Measurements from ENCODE around the gene PLEKHN1.
"Not testable (repeated sequence)": the region's sequence is repeated elsewhere in the genome, so short reads cannot be mapped to it uniquely, and the experiment has no call there.

The PLEKHN1 gene

GRCh38 chr1:1006305-1007159 lies 40.2 kb downstream of the PLEKHN1 start:
- no peak for DNase-seq (ENCODE audit: low read depth, low spot score)

- not testable (repeated sequence) for DNase-seq (ENCODE audit: low read depth, low spot score)
Observed at GRCh38 chr1:1010131-1010530, 43.8 kb downstream of the PLEKHN1 start.

GRCh38 chr1:1011396-1011949 lies 45.2 kb downstream of the PLEKHN1 start:
- no peak for DNase-seq (ENCODE audit: low read depth, low spot score)

- DNase-seq (ENCODE audit: low read depth, low spot score): not testable (repeated sequence)
Observed at GRCh38 chr1:1012736-1013104, 46.4 kb downstream of the PLEKHN1 start.

GRCh38 chr1:1013105-1013921 lies 47.0 kb downstream of the PLEKHN1 start, which contains the start of gene ISG15:
Gene ISG15, plus strand, starts transcription at chr1:1013497. Its CDS starts 77 bp downstream, at chr1:1013574.
- DNase-seq (ENCODE audit: low read depth, low spot score): no peak

- no peak for DNase-seq (ENCODE audit: low read depth, low spot score)
Observed at GRCh38 chr1:1013922-1014648, 47.8 kb downstream of the PLEKHN1 start.

GRCh38 chr1:1014799-1015681 lies 48.8 kb downstream of the PLEKHN1 start:
- no peak for DNase-seq (ENCODE audit: low read depth, low spot score)

- not testable (repeated sequence) for DNase-seq (ENCODE audit: low read depth, low spot score)
Observed at GRCh38 chr1:1017397-1018320, 51.4 kb downstream of the PLEKHN1 start.

GRCh38 chr1:1018321-1018685 lies 52.0 kb downstream of the PLEKHN1 start:
- DNase-seq (ENCODE audit: low read depth, low spot score): not testable (repeated sequence)

GRCh38 chr1:1019122-1019999 lies 53.1 kb downstream of the PLEKHN1 start:
- no peak for DNase-seq (ENCODE audit: low read depth, low spot score)

GRCh38 chr1:1020000-1020404 lies 53.7 kb downstream of the PLEKHN1 start, which contains the start of gene AGRN:
Gene AGRN, plus strand, starts transcription at chr1:1020120. Its CDS starts 53 bp downstream, at chr1:1020173.
- no peak for DNase-seq (ENCODE audit: low read depth, low spot score)

- DNase-seq (ENCODE audit: low read depth, low spot score): no peak
Observed at GRCh38 chr1:1020415-1021009, 54.2 kb downstream of the PLEKHN1 start.

GRCh38 chr1:1021010-1021919 lies 55.0 kb downstream of the PLEKHN1 start:
- no peak for DNase-seq (ENCODE audit: low read depth, low spot score)

GRCh38 chr1:1021920-1022259 lies 55.6 kb downstream of the PLEKHN1 start:
- DNase-seq (ENCODE audit: low read depth, low spot score): no peak

GRCh38 chr1:1022302-1023009 lies 56.2 kb downstream of the PLEKHN1 start:
- no peak for DNase-seq (ENCODE audit: low read depth, low spot score)

GRCh38 chr1:1023700-1024099 lies 57.4 kb downstream of the PLEKHN1 start:
- DNase-seq (ENCODE audit: low read depth, low spot score): no peak

All from smooth muscle cell of the brain vasculature (primary cell).